ENCODE measurements around the gene NEK11. TPM values are rescaled to one million over a fixed set of nuclear protein-coding genes. Genes with fewer than 3 reads are reported as not detected.

NEK11 gene
- total RNA-seq, 1 donor from 2014 or later = 6.2 TPM

GRCh38 chr3:131387796-131388489, 361.3 kb downstream of the NEK11 start:
- Mint-ChIP-seq H3K36me3 (ENCODE audit: unreplicated experiment) (peaks cover 24% of the 10 kb centered on the region), H3K4me3 (ENCODE audit: unreplicated experiment) (no peak overlapping the region), H3K27me3 (ENCODE audit: unreplicated experiment) (no peaks in the 10 kb centered on the region), H3K4me1 (ENCODE audit: unreplicated experiment) (no peaks in the 10 kb centered on the region), H3K9me3 (ENCODE audit: unreplicated experiment) (no peaks in the 10 kb centered on the region), H3K27ac (ENCODE audit: unreplicated experiment) (no peak overlapping the region)
- DNase-seq (ENCODE audit: extremely low spot score, unreplicated experiment) = no peak
- no peak for TF ChIP-seq CTCF (IDR thresholded peaks at IDR 0.05)

GRCh38 chr3:131388490-131388799, 361.8 kb downstream of the NEK11 start:
- no peaks in the 10 kb centered on the region for H3K9me3 Mint-ChIP-seq (ENCODE audit: unreplicated experiment)
- H3K4me3 Mint-ChIP-seq (ENCODE audit: unreplicated experiment) = no peak overlapping the region
- no peaks in the 10 kb centered on the region for H3K27me3 Mint-ChIP-seq (ENCODE audit: unreplicated experiment)
- DNase-seq (ENCODE audit: extremely low spot score, unreplicated experiment) = no peak
- no peak overlapping the region for H3K27ac Mint-ChIP-seq (ENCODE audit: unreplicated experiment)
- no peak for TF ChIP-seq CTCF (IDR thresholded peaks at IDR 0.05)
- peaks cover 22% of the 10 kb centered on the region for H3K36me3 Mint-ChIP-seq (ENCODE audit: unreplicated experiment)
- no peaks in the 10 kb centered on the region for H3K4me1 Mint-ChIP-seq (ENCODE audit: unreplicated experiment)

DNA sequence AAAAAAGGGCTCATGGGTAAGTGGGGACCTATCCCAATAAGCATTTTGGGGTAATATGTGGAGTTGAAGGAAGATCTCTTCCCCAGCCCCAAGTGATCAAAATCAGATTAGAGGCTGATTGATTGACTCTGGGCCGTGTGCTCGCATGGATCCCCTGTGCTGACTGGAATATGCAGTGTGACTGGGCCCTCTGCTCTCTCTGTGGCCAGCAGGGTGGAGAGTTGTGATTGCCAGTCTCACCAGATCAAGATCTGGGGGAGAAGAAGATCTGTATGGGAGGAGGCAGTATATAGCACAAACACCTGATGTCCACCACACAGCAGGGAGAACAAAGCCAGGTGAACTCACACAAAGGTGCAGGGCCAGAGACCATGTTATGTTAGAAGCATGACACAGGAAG, 363.7 kb downstream of the NEK11 start:
- H3K27ac Mint-ChIP-seq (ENCODE audit: unreplicated experiment) = no peak overlapping the region
- no peak overlapping the region for H3K4me3 Mint-ChIP-seq (ENCODE audit: unreplicated experiment)
- H3K27me3 Mint-ChIP-seq (ENCODE audit: unreplicated experiment) = no peaks in the 10 kb centered on the region
- no peak for DNase-seq (ENCODE audit: extremely low spot score, unreplicated experiment)
- no peaks in the 10 kb centered on the region for H3K4me1 Mint-ChIP-seq (ENCODE audit: unreplicated experiment)
- H3K36me3 Mint-ChIP-seq (ENCODE audit: unreplicated experiment) = peaks cover 7% of the 10 kb centered on the region
- H3K9me3 Mint-ChIP-seq (ENCODE audit: unreplicated experiment) = no peaks in the 10 kb centered on the region
- TF ChIP-seq CTCF (IDR thresholded peaks at IDR 0.05) = no peak

DNA sequence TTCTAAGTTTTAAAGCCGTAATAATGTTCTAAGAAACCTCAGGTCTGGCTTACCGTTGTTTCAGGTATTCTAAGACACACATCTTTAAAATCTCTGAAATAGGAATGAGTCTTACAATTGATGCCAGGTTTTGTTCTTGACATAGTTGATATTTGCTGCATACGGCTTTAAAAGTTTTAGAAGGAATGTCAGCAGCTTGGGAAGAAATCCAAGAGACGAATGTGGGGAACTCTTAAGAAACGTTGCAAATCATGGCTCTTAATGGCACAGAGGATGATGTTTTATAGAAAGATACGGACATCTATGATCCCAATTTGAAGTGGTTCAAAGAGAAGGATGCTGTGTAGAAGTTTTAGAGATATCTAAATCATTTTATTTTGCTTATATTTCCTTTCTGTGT, 366.4 kb downstream of the NEK11 start:
- no peak for DNase-seq (ENCODE audit: extremely low spot score, unreplicated experiment)
- no peak for TF ChIP-seq CTCF (IDR thresholded peaks at IDR 0.05)
- no peaks in the 10 kb centered on the region for H3K9me3 Mint-ChIP-seq (ENCODE audit: unreplicated experiment)
- H3K4me3 Mint-ChIP-seq (ENCODE audit: unreplicated experiment) = no peak overlapping the region
- no peaks in the 10 kb centered on the region for H3K36me3 Mint-ChIP-seq (ENCODE audit: unreplicated experiment)
- H3K27ac Mint-ChIP-seq (ENCODE audit: unreplicated experiment) = no peak overlapping the region
- H3K27me3 Mint-ChIP-seq (ENCODE audit: unreplicated experiment) = no peaks in the 10 kb centered on the region
- no peaks in the 10 kb centered on the region for H3K4me1 Mint-ChIP-seq (ENCODE audit: unreplicated experiment)

GRCh38 chr3:131393868-131394267, 367.2 kb downstream of the NEK11 start:
- H3K27me3 Mint-ChIP-seq (ENCODE audit: unreplicated experiment) = no peaks in the 10 kb centered on the region
- no peak for DNase-seq (ENCODE audit: extremely low spot score, unreplicated experiment)
- no peak for TF ChIP-seq CTCF (IDR thresholded peaks at IDR 0.05)
- H3K4me3 Mint-ChIP-seq (ENCODE audit: unreplicated experiment) = no peak overlapping the region
- no peaks in the 10 kb centered on the region for H3K9me3 Mint-ChIP-seq (ENCODE audit: unreplicated experiment)
- H3K27ac Mint-ChIP-seq (ENCODE audit: unreplicated experiment) = no peak overlapping the region
- H3K36me3 Mint-ChIP-seq (ENCODE audit: unreplicated experiment) = no peaks in the 10 kb centered on the region
- no peaks in the 10 kb centered on the region for H3K4me1 Mint-ChIP-seq (ENCODE audit: unreplicated experiment)

All from osteocyte (in vitro differentiated cells).